H9 (cell line): ENCODE measurements around the gene MITF. TPM values are rescaled to one million over a fixed set of nuclear protein-coding genes. Genes with fewer than 3 reads are reported as not detected.

ENCODE experiments used
- DNase-seq: peaks from one replicate; pipeline ENCODE4 v3.0.0-alpha.2; 2017
- H2AFZ ChIP-seq: one replicate; pipeline ENCODE4 v1.6.1; 2013; ENCODE audit warnings: mild to moderate bottlenecking, low read length, control low read depth, moderate library complexity
- H2AK5ac ChIP-seq: 2 replicates; pipeline ENCODE4 v1.6.1; 2013; ENCODE audit warnings: low read length, control low read depth, mixed read lengths; ENCODE audit not compliant: insufficient read length
- H2BK120ac ChIP-seq: one replicate; pipeline ENCODE4 v1.6.1; 2013; ENCODE audit warnings: low read depth, mild to moderate bottlenecking, low read length, control low read depth, inconsistent platforms; ENCODE audit not compliant: poor library complexity, severe bottlenecking
- H2BK12ac ChIP-seq: 2 replicates; pipeline ENCODE4 v1.6.1; 2013; ENCODE audit warnings: low read length, control low read depth, mixed read lengths, low read depth; ENCODE audit not compliant: insufficient read length
- H2BK15ac ChIP-seq: 2 replicates; pipeline ENCODE4 v1.6.1; 2013; ENCODE audit warnings: low read depth, low read length, control low read depth
- H2BK20ac ChIP-seq: one replicate; pipeline ENCODE4 v1.6.1; 2013; ENCODE audit warnings: low read depth, mild to moderate bottlenecking, low read length, control low read depth, inconsistent platforms; ENCODE audit not compliant: poor library complexity, severe bottlenecking
- H2BK5ac ChIP-seq: 2 replicates; pipeline ENCODE4 v1.6.1; 2013; ENCODE audit warnings: low read length, control low read depth, mixed read lengths; ENCODE audit not compliant: insufficient read length
- H3K14ac ChIP-seq: 2 replicates; pipeline ENCODE4 v1.6.1; 2013; ENCODE audit warnings: low read length, control low read depth; ENCODE audit not compliant: insufficient read depth
- H3K18ac ChIP-seq: 2 replicates; pipeline ENCODE4 v1.6.1; 2013; ENCODE audit warnings: low read depth, mild to moderate bottlenecking, mixed read lengths, low read length, control low read depth; ENCODE audit not compliant: insufficient read length
- H3K23ac ChIP-seq: 2 replicates; pipeline ENCODE4 v1.6.1; 2013; ENCODE audit warnings: low read length, control low read depth, mixed read lengths, low read depth; ENCODE audit not compliant: insufficient read length
- H3K23me2 ChIP-seq: 2 replicates; pipeline ENCODE4 v1.6.1; 2013; ENCODE audit warnings: low read depth, mild to moderate bottlenecking, mixed read lengths, low read length, control low read depth; ENCODE audit not compliant: insufficient read length, poor library complexity, severe bottlenecking
- H3K27ac ChIP-seq: 2 replicates; pipeline ENCODE4 v1.5.1; 2013; ENCODE audit warnings: low read length, control low read depth, mixed read lengths, low read depth; ENCODE audit not compliant: insufficient read length
- H3K27me3 ChIP-seq: 2 replicates; pipeline ENCODE4 v1.6.1; 2013; ENCODE audit warnings: low read length, control low read depth, inconsistent platforms; ENCODE audit not compliant: insufficient read depth
- H3K4ac ChIP-seq: 2 replicates; pipeline ENCODE4 v1.6.1; 2013; ENCODE audit warnings: low read depth, mild to moderate bottlenecking, control low read depth, inconsistent platforms, low read length, moderate library complexity
- H3K4me1 ChIP-seq: 2 replicates; pipeline ENCODE4 v1.6.1; 2013; ENCODE audit warnings: low read length, control low read depth, inconsistent platforms; ENCODE audit not compliant: insufficient read depth
- H3K4me2 ChIP-seq: 2 replicates; pipeline ENCODE4 v1.6.1; 2013; ENCODE audit warnings: low read length, control low read depth, mixed read lengths; ENCODE audit not compliant: insufficient read length, insufficient read depth
- H3K56ac ChIP-seq: 2 replicates; pipeline ENCODE4 v1.6.1; 2013; ENCODE audit warnings: low read depth, mild to moderate bottlenecking, mixed read lengths, low read length, control low read depth; ENCODE audit not compliant: insufficient read length
- H3K79me1 ChIP-seq: 2 replicates; pipeline ENCODE4 v1.6.1; 2013; ENCODE audit warnings: low read depth, mild to moderate bottlenecking, moderate library complexity, low read length, control low read depth, inconsistent platforms; ENCODE audit not compliant: insufficient read depth, poor library complexity, severe bottlenecking
- H3K79me2 ChIP-seq: 2 replicates; pipeline ENCODE4 v1.6.1; 2013; ENCODE audit warnings: low read length, control low read depth, inconsistent platforms; ENCODE audit not compliant: insufficient read depth
- H3K9ac ChIP-seq: 2 replicates; pipeline ENCODE4 v1.6.1; 2013; ENCODE audit warnings: low read length, control low read depth, mixed read lengths; ENCODE audit not compliant: insufficient read length; ENCODE audit errors: extremely low read depth
- H3K9me3 ChIP-seq: one replicate; pipeline ENCODE4 v1.6.1; 2013; ENCODE audit warnings: low read depth, low read length, inconsistent platforms; ENCODE audit not compliant: control insufficient read depth
- H3T11ph ChIP-seq: one replicate; pipeline ENCODE4 v1.6.1; 2013; ENCODE audit warnings: mild to moderate bottlenecking, low read length, control low read depth, inconsistent platforms
- H4K20me1 ChIP-seq: one replicate; pipeline ENCODE4 v1.6.1; 2013; ENCODE audit not compliant: control insufficient read depth, insufficient read length, insufficient read depth
- H4K5ac ChIP-seq: 2 replicates; pipeline ENCODE4 v1.6.1; 2013; ENCODE audit warnings: low read depth, mild to moderate bottlenecking, mixed read lengths, low read length, control low read depth; ENCODE audit not compliant: insufficient read length
- H4K8ac ChIP-seq: replicated peaks from 2 replicates; pipeline ENCODE4 v1.6.1; 2013; ENCODE audit warnings: low read length, control low read depth, mixed read lengths, low read depth; ENCODE audit not compliant: insufficient read length
- H4K91ac ChIP-seq: 2 replicates; pipeline ENCODE4 v1.6.1; 2013; ENCODE audit warnings: low read depth, mild to moderate bottlenecking, moderate library complexity, mixed read lengths, low read length, control low read depth; ENCODE audit not compliant: insufficient read length
- H3K27ac Mint-ChIP-seq, 3 experiments: 2 replicates in 2 of 3; 3 replicates in 1 of 3; pipeline ENCODE4 v1.8.0; 2020 to 2021; ENCODE audit warnings: mixed read lengths in 3 of 3, mild to moderate bottlenecking in 1 of 3, moderate library complexity in 1 of 3
- H3K27me3 Mint-ChIP-seq: 2 replicates; pipeline ENCODE4 v1.8.0; 2021; ENCODE audit warnings: low read depth, mild to moderate bottlenecking, moderate library complexity, mixed read lengths
- H3K36me3 Mint-ChIP-seq, 3 experiments: 2 replicates in 2 of 3; 3 replicates in 1 of 3; pipeline ENCODE4 v1.8.0; 2020 to 2021; ENCODE audit warnings: low read depth in 3 of 3, mixed read lengths in 3 of 3; ENCODE audit not compliant: insufficient read depth in 1 of 3
- H3K4me1 Mint-ChIP-seq, 2 experiments: 2 replicates each; pipeline ENCODE4 v1.8.0; 2020; ENCODE audit warnings: mixed read lengths in 2 of 2
- H3K4me3 Mint-ChIP-seq, 2 experiments: 2 replicates in 1 of 2; 3 replicates in 1 of 2; pipeline ENCODE4 v1.8.0; 2020 to 2021; ENCODE audit warnings: mild to moderate bottlenecking in 2 of 2, mixed read lengths in 2 of 2, moderate library complexity in 1 of 2
- H3K9me3 Mint-ChIP-seq, 2 experiments: 2 replicates in 1 of 2; 3 replicates in 1 of 2; pipeline ENCODE4 v1.8.0; 2020; ENCODE audit warnings: mild to moderate bottlenecking in 2 of 2, mixed read lengths in 2 of 2, moderate library complexity in 1 of 2
- WGBS: extraction: QIAGEN DNeasy Blood & Tissue Kit; methylation state at CpG from one replicate; pipeline ENCODE4 v1.1.7; 2013; ENCODE audit warnings: missing lambda C conversion rate, low lambda C conversion rate, mixed read lengths; ENCODE audit not compliant: insufficient read length; ENCODE audit errors: extremely low coverage; 5-methylcytosine and 5-hydroxymethylcytosine counted together
- total RNA-seq: library from RNA; stranded (reverse); gene quantifications from 2 replicates; pipeline ENCODE4 v1.2.1, GENCODE V29; 2021
- TF ChIP-seq, protein P1 (sequence below): fragments of 200-600 bp; sonication (generic); conservative IDR thresholded peaks from 3 replicates; pipeline ENCODE4 v1.8.0; 2021; ENCODE audit warnings: antibody characterized with exemption, mild to moderate bottlenecking

MITF gene
- total RNA-seq, 1 experiment from 2014 or later: 0.81 TPM

DNA sequence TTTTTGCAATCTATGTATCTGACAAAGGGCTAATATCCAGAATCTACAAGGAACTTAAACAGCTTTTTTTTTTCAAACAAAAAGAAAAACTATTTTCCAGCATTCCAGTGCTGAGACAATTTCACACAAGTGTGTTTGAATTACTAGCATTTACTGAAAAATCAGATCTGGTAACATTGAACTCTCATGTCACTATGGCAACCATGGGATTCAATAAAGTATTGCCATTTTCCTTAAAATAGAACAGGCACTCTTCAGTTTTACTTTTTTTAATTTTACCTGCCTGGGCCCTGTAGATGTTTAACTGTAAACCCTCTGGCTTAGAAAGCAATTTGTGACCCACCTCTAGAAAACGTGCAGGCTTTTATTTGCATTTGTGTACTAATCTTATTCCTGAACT, 105.4 kb downstream of the MITF start:
- Histone ChIP-seq H3K9me3 (no peaks in the 10 kb centered on the region), H3K27ac (no peak overlapping the region), H2BK5ac (no peak overlapping the region), H3K23ac (no peak overlapping the region), H4K20me1 (no peaks in the 10 kb centered on the region), H3K4me1 (no peaks in the 10 kb centered on the region), H3K4me2 (no peak overlapping the region), H3K79me1 (no peaks in the 10 kb centered on the region), H3K23me2 (no peaks in the 10 kb centered on the region), H4K5ac (no peak overlapping the region), H3T11ph (no peak overlapping the region), H2BK20ac (no peak overlapping the region), H2BK15ac (no peak overlapping the region), H3K9ac (no peak overlapping the region), H3K56ac (no peak overlapping the region), H2AK5ac (no peak overlapping the region), H4K91ac (no peak overlapping the region), H3K14ac (no peak overlapping the region), H2AFZ (no peak overlapping the region), H3K79me2 (no peaks in the 10 kb centered on the region), H3K4ac (no peak overlapping the region), H4K8ac (no peak overlapping the region), H2BK120ac (no peak overlapping the region), H3K27me3 (no peaks in the 10 kb centered on the region), H2BK12ac (no peak overlapping the region), H3K18ac (no peak overlapping the region)
- Mint-ChIP-seq H3K4me1 (no peaks in the 10 kb centered on the region), H3K27ac (no peak overlapping the region), H3K4me3 (no peak overlapping the region), H3K36me3 (no peaks in the 10 kb centered on the region), H3K9me3 (no peaks in the 10 kb centered on the region), H3K27me3 (no peaks in the 10 kb centered on the region; the same call in 1 of the 2 replicates)
- WGBS: no CpG with 5 or more reads among the region's 1 CpG
- no peak for DNase-seq
- TF ChIP-seq, protein P1, sequence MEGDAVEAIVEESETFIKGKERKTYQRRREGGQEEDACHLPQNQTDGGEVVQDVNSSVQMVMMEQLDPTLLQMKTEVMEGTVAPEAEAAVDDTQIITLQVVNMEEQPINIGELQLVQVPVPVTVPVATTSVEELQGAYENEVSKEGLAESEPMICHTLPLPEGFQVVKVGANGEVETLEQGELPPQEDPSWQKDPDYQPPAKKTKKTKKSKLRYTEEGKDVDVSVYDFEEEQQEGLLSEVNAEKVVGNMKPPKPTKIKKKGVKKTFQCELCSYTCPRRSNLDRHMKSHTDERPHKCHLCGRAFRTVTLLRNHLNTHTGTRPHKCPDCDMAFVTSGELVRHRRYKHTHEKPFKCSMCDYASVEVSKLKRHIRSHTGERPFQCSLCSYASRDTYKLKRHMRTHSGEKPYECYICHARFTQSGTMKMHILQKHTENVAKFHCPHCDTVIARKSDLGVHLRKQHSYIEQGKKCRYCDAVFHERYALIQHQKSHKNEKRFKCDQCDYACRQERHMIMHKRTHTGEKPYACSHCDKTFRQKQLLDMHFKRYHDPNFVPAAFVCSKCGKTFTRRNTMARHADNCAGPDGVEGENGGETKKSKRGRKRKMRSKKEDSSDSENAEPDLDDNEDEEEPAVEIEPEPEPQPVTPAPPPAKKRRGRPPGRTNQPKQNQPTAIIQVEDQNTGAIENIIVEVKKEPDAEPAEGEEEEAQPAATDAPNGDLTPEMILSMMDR: no peak
